COLO668 (cell line): ENCODE data around the gene CXXC4.

Source experiments
- DNase-seq: peaks from one replicate; lab custom pipeline; 2025; ENCODE audit not compliant: unreplicated experiment; lab: John Stamatoyannopoulos, UW

Gene CXXC4

DNA sequence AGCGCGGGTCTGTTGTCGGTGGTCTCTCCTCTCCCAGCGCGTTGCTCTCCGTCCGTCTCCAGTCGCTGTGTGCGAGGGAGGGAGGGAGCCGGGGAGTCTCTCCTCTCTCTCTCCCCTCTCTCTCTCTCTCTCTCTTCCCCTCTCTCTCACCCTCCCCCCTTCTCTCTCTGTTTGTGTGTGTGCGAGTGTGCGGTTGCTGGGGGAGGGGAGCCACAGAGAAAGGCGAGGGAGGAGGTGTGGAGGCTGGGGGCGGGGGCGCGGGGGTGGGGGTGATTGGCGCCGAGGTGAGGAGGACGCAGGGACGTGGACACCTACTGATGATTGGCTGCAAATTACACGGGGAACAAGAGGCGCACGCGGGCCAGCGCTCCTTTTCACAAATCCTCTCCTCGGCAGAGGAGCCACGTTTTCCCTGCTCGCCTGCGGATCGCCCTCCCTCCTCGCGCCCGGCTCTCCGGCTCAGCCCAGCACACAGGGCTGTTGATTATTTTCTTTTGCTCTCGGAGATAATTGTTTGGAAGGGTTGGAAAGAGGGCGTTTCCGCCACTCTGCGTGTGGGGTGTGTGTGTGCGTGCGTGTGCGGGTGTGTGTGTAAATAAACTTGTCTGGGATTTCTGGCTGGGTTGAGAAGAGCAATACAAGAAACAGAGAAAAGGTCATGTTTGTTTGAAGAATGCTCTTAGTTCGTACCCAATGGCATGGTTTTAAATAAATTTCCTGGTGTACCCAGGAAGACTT lies at the start of gene CXXC4:
CXXC4 (minus strand) TSS at position 73 of the 738 bp plus-strand sequence. CDS start 3,092 bp downstream, outside the sequence.
- DNase-seq: peak; percentile 90

- DNase-seq: no peak
These were observed 38.5 kb upstream of the CXXC4 start for GRCh38 chr4:104533156-104533555.

DNA sequence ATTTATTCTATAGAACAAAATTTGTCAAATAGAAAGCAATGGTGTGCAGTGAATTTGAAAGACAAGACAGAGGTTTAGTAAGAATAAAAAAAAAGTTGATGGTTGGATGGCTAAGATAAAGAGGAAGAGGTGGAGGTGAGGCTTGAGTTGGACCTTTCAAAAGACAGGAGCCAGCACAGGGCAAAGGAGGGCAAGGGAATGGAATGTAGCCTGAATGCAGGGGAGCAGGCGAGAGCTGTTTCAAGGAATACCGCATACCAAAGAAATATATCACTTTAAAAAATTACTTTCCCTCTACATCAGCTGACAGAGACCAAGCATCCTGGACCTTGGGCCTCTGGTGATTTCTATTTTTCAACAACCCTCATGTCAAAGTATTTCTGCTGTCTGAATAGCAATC lies 38.0 kb upstream of the CXXC4 start:
- DNase-seq: no peak

- no peak for DNase-seq
These were observed 36.7 kb upstream of the CXXC4 start for GRCh38 chr4:104531390-104531789.

DNA sequence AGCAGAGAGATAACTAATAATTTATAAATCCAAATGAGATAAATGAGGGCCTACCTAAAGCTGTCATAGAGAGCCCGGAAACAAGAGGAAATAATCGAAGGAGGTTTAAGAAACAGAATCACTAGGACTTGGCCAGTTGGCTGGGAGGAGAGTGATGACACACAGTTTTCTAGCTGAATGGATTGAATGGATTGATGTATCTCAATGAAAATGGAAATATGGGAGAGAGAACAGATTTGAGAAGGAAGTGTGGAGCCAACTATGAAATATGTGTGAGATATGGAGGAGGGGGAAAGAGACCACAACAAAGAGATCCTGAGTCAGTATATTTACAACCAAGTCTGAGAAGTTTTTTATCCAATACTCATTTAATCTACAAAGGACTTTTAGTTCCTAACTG lies 35.7 kb upstream of the CXXC4 start:
- DNase-seq: no peak

DNA sequence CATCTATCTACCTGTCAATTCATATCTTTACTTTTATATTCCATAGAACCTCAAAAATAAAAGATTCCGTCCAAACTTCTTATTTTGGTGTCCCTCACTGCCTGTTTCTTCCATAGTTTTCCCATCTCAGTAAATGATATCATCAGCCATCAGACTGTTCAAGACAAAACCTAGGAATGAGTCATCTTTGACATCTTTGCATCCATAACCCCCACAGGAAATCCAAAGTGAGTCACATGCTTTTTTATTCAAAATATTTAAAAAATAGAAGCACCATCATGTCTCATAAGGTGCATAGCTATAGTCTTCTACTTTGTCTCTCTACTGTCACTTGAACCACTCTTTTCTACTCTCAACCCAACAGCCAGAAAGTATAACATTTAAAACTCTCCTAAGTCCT lies 29.9 kb upstream of the CXXC4 start:
- DNase-seq: no peak

GRCh38 chr4:104524026-104524425 lies 29.3 kb upstream of the CXXC4 start:
- DNase-seq: no peak

DNA sequence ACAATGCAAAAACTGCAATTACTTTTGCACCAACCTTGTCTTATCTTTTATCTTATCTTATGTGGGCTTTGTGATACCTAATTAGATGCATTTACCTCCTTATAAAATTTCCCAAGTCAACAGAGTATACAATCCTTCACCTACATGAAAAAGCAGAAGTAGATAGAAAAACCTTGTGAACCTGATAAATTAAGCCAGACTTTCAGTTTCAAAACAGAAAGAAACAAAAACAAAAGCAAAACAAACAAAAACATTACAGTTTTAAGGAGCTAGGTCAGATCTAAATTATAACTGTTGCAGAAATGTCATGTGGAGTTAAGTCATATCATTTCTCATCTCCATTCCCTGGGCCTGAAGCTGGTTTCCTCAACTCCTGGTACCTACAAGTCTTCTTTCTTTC lies 24.9 kb upstream of the CXXC4 start:
- DNase-seq: no peak

GRCh38 chr4:104516884-104517283 lies 22.2 kb upstream of the CXXC4 start:
- no peak for DNase-seq

- DNase-seq: no peak
These were observed 13.5 kb upstream of the CXXC4 start for GRCh38 chr4:104508224-104508623.

DNA sequence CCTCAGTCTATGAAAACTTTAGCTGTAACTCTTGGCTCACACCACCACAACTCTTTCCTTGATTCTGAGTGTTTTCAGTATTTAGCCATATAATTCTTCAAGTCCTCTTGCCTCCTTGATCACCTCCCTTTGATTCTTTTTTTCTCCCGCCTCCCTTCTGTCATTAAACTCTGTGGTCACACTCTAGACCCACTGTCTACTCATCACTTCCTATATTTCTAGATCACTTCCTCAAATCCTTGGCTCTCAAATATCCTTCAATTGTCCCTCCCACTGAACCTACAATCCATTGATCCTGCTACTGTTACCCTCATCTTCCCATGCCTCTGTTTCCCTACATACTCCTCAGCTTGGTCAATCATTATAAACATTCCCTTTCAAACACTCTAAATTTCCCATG lies 12.4 kb upstream of the CXXC4 start:
- no peak for DNase-seq

- no peak for DNase-seq
These were observed 9.8 kb upstream of the CXXC4 start for GRCh38 chr4:104504536-104504935.

DNA sequence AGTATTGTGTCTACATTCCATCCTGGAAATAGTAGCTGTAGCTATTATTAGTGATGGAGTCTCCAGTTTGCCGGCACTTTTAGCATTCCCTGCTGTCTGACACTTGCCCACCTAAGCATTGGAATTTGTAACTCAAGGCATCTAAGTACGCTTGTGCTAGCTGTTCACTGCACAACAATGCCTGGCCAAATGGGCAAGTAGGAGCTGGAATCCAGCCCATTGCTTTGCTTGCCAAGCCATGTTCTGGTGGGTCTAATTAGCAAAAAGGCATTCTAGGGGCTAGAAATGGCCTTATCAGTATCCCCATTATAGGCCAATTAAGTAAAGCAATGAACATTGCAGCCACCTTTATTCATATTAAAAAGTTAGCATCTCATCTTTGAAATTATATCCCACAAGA lies 7.8 kb upstream of the CXXC4 start:
- DNase-seq: no peak

DNA sequence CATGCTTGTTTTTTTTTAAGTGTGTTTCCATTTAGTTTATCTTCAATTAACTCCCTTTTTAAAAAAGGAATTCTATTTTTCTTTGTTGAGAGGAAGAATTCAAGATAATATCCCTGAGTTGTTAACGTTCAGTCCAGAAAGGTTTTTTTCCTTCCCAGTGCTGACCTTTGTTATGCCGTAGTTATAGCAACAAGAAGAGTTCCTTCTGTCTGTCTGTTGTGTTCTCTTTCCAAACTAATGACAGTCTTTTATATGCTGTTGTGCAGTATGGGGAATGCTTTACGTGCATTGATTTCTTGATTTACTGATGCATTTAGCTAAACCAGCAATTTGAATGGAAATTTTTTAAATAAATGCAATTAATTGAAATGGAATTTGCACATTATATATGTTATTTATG lies 6.6 kb upstream of the CXXC4 start:
- DNase-seq: no peak

DNA sequence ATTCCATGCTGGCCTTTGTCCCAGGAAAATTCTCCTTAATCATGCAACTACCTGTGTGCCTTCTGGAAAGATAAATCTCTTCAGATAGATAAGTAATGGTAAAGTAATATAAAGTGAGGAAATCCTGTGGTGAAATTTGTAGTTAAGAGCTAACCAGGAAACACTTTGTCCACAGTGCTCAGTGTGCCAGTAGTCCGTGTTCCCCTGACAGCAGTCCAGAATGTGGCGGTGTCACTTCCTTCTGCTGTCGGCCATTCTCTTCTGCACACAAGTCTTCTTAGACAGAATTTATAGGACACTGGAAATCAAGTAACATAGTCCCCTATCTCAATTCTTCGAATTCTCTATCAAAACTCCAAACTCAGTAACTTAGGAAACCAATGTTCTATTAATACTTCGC lies 5.7 kb upstream of the CXXC4 start:
- DNase-seq: no peak

GRCh38 chr4:104494185-104494584 lies 509 bp downstream of the CXXC4 start:
- no peak for DNase-seq

DNA sequence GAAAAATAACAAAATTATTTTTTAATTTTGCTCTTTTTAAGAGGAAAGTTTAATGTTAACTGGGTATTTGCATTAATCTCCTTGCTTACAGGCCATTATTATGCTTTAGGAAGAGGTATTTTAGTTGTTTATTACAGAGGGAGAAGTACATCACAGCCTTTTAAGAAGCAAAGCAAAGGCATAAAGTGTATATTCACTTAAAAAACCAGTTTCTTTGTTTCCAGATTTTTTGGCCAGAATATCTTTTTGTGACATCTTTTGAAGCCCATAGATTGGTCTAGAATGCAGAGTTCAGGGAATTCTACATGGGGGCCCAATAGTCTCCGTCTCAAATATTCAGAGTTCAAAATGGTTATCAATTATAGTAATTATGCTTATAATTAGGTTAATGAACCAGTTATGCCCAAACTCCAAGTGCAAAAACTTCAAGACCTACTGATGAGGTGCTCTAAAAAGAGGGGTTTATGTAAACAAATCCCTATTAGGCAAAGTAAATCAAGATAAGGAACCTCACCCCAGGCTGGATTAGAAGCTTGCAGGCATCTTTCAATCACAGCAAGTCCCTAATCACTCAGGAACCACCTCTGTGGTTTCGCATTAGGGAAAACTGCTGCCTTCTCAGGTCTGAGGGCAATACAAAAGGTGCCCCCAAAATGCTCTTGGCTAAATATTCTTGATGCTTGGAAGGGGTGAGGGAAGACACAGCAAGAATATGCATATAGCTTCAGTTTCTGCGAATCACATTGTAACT lies 1.4 kb downstream of the CXXC4 start:
- no peak for DNase-seq

- peak; percentile 40 for DNase-seq
These were observed 2.4 kb downstream of the CXXC4 start for GRCh38 chr4:104492183-104492771.

- peak; percentile 80 for DNase-seq
These were observed 3.1 kb downstream of the CXXC4 start for GRCh38 chr4:104491481-104492182.

GRCh38 chr4:104490770-104491480 lies 3.8 kb downstream of the CXXC4 start:
- peak; percentile 87 for DNase-seq
